NCI-H2227 treated with DMSO at 0.1 percent for 48 hours (cell line): ENCODE data around the gene IDH3G.
A peak's percentile ranks its signal among the peaks of the same experiment; 100 is the strongest.

Experiments
- DNase-seq: peaks from one replicate; lab custom pipeline; 2025; lab: John Stamatoyannopoulos, UW

Gene IDH3G

GRCh38 chrX:153773741-153774575, 20.2 kb downstream of the IDH3G start:
- no peak for DNase-seq

DNA sequence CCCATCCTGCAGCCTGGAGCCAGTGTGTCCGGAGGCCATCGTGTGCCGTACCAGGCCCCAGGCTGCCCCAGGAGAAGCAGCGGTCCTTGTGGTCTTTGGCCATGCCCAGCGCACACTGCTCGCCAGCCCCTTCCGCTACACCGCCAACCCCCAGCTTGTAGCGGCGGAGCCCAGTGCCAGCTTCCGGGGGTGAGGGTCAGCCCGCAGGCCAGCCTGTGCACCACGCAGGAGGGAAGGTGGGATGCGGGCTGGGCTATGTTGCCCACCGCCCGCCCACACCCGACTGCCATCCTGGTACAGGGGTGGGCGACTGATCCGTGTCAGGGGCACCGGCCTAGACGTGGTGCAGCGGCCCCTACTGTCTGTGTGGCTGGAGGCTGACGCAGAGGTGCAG, 21.0 kb downstream of the IDH3G start:
- DNase-seq = no peak

DNA sequence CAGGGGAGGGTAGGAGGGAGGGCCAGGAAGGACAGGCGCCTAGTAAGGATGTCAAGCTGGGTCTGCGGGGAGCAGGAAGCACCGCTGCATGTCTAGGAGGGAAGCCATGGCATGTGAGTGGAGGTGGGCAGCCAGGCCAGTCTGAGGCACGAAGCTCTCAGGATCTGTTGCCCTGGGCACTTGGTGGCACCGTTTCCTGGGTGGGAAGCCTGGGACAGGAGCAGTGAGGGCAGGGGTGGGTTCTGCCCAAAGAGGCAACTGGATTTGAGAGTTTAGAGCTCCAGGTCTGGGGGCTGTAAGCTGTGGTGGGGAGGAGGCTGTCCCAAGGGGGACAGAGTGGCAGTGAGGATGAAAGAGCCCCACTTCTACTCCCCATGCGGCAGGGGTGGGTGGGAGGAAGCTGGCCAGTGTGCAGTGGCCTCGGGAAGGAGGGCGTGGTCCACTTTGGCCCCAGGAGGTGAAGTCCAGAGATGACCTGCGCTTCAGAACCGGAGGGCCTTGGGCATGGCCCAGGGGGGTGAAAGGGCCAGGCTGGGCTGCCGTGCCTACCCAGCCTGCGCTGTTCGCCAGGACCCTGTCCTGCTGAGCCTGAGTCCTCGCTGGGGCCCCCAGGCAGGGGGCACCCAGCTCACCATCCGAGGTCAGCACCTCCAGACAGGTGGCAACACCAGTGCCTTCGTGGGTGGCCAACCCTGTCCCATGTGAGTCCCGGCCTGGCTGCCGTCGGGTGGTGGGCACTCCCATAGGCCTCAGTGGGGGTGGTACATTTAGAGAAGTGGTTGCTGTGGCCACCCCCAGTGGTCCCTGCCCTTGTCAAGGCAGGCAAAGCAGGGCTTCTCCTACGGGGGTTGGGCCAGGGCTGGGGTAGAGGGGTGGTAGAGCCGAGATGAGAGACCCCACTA, 21.6 kb downstream of the IDH3G start:
- no peak for DNase-seq

- no peak for DNase-seq
Measured at GRCh38 chrX:153771415-153772315, 22.5 kb downstream of the IDH3G start.

- DNase-seq = no peak
Measured at GRCh38 chrX:153770601-153771414, 23.4 kb downstream of the IDH3G start.

DNA sequence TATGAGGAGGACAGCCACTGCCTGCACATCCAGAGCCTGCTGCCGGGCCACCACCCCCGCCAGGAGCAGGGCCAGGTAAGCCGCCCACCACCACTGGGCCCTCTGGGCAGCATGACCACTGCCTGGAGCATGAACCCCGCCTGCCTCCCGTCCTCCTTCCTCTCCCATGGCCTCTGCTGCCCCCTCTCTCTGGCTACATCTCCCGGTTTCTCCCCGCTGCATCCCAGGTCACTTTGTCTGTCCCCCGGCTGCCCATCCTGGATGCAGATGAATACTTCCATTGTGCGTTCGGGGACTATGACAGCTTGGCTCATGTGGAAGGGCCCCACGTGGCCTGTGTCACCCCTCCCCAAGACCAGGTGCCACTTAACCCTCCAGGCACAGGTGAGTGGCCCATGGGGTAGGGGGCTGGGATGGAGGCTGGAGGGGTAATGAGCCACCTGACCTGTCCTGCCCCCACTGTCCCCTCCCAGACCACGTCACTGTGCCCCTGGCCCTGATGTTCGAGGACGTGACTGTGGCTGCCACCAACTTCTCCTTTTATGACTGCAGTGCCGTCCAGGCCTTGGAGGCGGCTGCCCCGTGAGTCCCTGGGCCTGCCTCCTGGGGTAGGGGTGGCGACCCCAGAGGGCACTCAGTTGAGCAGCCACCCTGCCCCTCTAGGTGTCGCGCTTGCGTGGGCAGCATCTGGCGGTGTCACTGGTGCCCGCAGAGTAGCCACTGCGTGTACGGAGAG, 24.1 kb downstream of the IDH3G start:
- no peak for DNase-seq

GRCh38 chrX:153769158-153769864, 24.9 kb downstream of the IDH3G start:
- no peak for DNase-seq

- no peak for DNase-seq
Measured at GRCh38 chrX:153768311-153769157, 25.6 kb downstream of the IDH3G start.

DNA sequence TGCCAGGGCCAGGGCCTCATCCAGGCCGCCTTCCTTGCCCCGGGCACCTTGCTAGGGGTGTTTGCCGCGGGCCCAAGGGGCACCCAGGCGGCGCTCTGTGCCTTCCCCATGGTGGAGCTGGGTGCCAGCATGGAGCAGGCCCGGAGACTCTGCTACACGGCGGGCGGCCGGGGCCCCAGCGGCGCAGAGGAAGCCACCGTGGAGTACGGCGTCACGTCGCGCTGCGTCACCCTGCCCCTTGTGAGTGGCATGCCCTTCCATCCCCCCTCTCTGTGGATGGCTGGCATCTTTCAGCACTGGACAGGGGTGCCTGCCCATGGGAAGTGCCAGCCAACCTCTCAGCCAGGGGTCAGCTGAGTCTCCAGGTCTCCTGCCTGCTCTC, 26.5 kb downstream of the IDH3G start:
- DNase-seq = no peak

GRCh38 chrX:153766871-153767673, 27.1 kb downstream of the IDH3G start:
- no peak for DNase-seq

DNA sequence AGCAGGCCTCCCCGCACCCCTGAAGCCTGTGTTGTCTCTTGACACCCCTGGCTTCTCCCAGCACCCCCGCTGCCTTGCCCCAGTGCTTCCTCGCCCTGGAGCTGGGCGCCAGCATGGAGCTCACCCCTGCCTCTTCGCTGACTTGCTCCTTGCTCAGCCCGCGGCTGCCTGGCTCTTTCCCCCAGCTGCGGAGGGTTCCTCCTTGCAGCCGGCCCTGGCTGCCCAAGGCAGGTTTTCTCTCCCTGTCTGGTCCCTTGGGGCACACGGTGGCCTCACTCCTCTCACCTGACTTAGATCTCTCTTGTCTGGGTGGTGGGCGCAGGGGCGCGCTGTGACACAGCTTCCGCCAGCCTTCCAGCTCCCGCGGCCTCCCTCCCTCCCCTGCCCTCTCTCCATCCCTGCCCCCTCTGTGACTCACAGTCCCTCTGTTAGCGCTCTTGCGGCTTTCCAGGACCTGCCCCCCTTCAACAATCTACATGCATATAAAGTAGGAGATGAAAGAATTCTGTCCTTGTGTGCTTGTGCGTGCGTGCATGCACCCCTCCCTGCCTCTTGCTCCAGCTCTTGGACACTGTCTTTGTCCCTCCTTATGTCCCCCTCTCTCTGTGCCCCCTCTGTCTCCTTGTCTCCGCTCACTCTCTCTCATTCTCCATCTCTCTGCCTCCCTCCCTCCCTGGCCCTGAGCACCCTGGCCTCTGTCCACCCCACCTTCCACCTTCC, 27.9 kb downstream of the IDH3G start:
- peak; percentile 49 for DNase-seq

DNA sequence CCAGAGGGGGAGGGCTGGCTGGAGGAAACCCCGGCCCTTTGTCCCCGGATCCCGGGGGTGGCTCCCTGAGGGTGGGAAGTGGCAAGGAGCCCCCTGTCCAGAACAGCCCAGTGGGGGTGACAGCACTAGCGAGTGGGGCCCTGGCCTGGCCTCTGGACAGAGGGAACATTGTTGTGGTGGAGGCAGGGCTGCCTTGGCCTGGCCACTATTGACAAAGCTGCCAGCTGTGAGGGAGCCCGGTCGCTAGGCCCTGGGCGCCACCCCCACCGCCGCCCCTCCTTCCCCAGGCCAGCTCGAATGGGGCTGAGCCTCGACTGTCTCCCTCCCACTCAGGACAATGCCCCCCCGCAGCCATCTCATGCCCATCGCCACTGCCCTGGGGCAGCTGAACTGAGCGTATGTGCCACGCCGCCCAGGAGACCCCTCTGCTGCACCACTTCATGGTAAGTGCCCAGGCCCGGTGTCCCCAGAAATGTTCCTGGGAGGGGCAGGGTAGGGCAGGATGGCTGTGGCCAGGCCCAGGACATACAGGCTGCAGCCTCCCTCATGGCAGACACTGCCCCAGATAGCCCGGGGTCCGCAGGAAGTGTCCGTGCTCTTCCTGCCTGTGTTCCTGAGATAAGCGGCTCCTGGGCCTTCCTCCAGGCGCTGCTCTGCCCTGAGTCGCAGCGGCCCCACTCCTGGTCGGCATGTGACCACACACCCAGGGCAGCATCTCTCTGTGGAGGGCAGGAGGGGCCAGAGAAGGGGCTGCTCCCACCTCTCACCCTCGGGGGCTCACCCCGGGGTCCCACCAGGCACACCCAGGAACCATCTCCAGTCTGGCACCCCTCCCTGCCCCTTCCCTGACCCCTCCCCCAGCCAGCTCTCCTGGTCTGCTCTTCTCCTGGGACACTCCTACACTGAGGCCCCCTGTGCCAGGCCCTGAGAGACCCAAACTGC, 28.8 kb downstream of the IDH3G start:
- no peak for DNase-seq

GRCh38 chrX:153764786-153765137, 29.4 kb downstream of the IDH3G start:
- DNase-seq = no peak

GRCh38 chrX:153763989-153764755, 30.0 kb downstream of the IDH3G start, which contains the start of gene PLXNB3:
TSS of gene PLXNB3 (plus strand) at chrX:153764249. CDS start at chrX:153765536, 1,287 bp downstream.
- DNase-seq = peak; percentile 42

- no peak for DNase-seq
Measured at GRCh38 chrX:153763298-153763932, 30.8 kb downstream of the IDH3G start.
